ENCODE data around the gene CFHR2. TPM values are rescaled to one million over a fixed set of nuclear protein-coding genes. Genes with fewer than 3 reads are reported as not detected.

CFHR2 gene
- total RNA-seq, 1 experiment from 2014 or later = not detected

DNA sequence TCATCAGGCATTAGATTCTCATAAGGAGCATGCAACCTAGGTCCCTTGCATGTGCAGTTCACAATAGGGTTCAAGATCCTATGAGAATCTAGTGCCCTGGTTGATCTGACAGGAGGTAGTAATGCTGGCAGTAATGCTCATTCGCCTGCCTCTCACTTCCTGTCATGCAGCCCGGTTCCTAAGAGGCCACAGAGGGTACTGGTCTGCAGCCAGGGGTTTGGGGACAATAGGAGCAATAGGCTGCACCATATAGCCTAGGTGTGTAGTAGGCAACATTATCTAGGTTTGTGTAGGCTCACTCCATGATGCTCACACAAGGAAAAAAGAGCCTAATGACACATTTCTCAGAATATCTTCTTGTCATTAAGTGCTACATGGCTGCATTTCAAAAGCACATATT, 59.6 kb downstream of the CFHR2 start:
- intact Hi-C loops (cut with micrococcal nuclease; ENCODE audit: unreplicated experiment) = no loop called here
- Histone ChIP-seq H3K27ac (ENCODE audit: low read depth, low read length, poor library complexity, severe bottlenecking) (no peak overlapping the region), H3K4me3 (ENCODE audit: low read depth, low read length, poor library complexity, severe bottlenecking) (no peak overlapping the region), H3K4me1 (ENCODE audit: insufficient read depth, low read length, poor library complexity, severe bottlenecking) (no peaks in the 10 kb centered on the region), H3K9me3 (ENCODE audit: low read depth, low read length, poor library complexity, severe bottlenecking) (no peaks in the 10 kb centered on the region), H3K27me3 (replicated peaks; ENCODE audit: insufficient read depth, low read depth, low read length, poor library complexity) (no peaks in the 10 kb centered on the region), H3K36me3 (ENCODE audit: insufficient read depth, low read length, poor library complexity, severe bottlenecking) (no peaks in the 10 kb centered on the region)
- DNase-seq (ENCODE audit: low spot score) = no peak
- no TSS peak for BruUV-seq (replicated peaks)
- no peak for TF ChIP-seq EZH2 (IDR thresholded peaks at IDR 0.05; ENCODE audit: borderline replicate concordance, low read depth, low read length, poor library complexity, severe bottlenecking)
- TF ChIP-seq, protein P1, sequence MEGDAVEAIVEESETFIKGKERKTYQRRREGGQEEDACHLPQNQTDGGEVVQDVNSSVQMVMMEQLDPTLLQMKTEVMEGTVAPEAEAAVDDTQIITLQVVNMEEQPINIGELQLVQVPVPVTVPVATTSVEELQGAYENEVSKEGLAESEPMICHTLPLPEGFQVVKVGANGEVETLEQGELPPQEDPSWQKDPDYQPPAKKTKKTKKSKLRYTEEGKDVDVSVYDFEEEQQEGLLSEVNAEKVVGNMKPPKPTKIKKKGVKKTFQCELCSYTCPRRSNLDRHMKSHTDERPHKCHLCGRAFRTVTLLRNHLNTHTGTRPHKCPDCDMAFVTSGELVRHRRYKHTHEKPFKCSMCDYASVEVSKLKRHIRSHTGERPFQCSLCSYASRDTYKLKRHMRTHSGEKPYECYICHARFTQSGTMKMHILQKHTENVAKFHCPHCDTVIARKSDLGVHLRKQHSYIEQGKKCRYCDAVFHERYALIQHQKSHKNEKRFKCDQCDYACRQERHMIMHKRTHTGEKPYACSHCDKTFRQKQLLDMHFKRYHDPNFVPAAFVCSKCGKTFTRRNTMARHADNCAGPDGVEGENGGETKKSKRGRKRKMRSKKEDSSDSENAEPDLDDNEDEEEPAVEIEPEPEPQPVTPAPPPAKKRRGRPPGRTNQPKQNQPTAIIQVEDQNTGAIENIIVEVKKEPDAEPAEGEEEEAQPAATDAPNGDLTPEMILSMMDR (conservative IDR thresholded peaks at IDR 0.05; ENCODE audit: low read depth, low read length) = no peak
- ChIA-PET POLR2A (ENCODE audit: low non-redundant PET) (no interaction called here), CTCF (no interaction called here)

DNA sequence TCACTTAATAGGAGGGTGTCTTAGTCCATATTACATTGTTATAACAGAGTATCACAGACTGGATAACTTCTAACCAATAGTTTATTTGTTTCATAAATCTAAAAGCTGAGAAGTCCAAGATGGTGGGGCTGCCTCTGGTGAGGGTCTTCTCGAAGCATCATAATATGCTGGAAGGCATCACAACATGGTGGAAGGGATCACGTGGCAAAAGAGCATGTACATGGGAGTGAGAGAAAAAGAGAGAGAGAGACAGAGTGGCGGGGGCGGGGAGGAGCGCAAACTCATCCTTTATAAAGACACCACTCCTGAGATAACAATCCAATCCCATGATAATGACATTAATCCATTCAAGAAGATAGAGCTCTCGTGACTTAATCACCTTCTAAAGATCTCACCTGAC, 65.3 kb downstream of the CFHR2 start:
- ChIA-PET POLR2A (ENCODE audit: low non-redundant PET) (no interaction called here), CTCF (no interaction called here)
- TF ChIP-seq, protein P1 (conservative IDR thresholded peaks at IDR 0.05; ENCODE audit: low read depth, low read length) = no peak
- TF ChIP-seq EZH2 (IDR thresholded peaks at IDR 0.05; ENCODE audit: borderline replicate concordance, low read depth, low read length, poor library complexity, severe bottlenecking) = no peak
- Histone ChIP-seq H3K36me3 (ENCODE audit: insufficient read depth, low read length, poor library complexity, severe bottlenecking) (no peaks in the 10 kb centered on the region), H3K4me3 (ENCODE audit: low read depth, low read length, poor library complexity, severe bottlenecking) (no peak overlapping the region), H3K27me3 (replicated peaks; ENCODE audit: insufficient read depth, low read depth, low read length, poor library complexity) (no peaks in the 10 kb centered on the region), H3K9me3 (ENCODE audit: low read depth, low read length, poor library complexity, severe bottlenecking) (no peaks in the 10 kb centered on the region), H3K27ac (ENCODE audit: low read depth, low read length, poor library complexity, severe bottlenecking) (no peak overlapping the region), H3K4me1 (ENCODE audit: insufficient read depth, low read length, poor library complexity, severe bottlenecking) (no peaks in the 10 kb centered on the region)
- BruUV-seq (replicated peaks) = no TSS peak
- DNase-seq (ENCODE audit: low spot score) = no peak
- intact Hi-C loops (cut with micrococcal nuclease; ENCODE audit: unreplicated experiment) = no loop called here

Other genes starting within 250 kb of the CFHR2 start
- gene CFHR3, start 168.9 kb upstream of the CFHR2 start, total RNA-seq (2021) = not detected in 2 replicates
- gene CFHR1, start 124.0 kb upstream of the CFHR2 start, total RNA-seq (2021) = not detected in 2 replicates
- not detected in 2 replicates for gene CFHR4, start 55.7 kb upstream of the CFHR2 start, total RNA-seq (2021)
- gene CFHR5, start 33.8 kb downstream of the CFHR2 start, total RNA-seq (2021) = not detected in 2 replicates
- gene F13B, start 123.5 kb downstream of the CFHR2 start, total RNA-seq (2021) = not detected in 2 replicates
- 72.2 and 78.5 TPM in 2 replicates for gene ASPM, start 202.9 kb downstream of the CFHR2 start, total RNA-seq (2021)